Measurements from ENCODE around the gene LSM5. TPM values are rescaled to one million over a fixed set of nuclear protein-coding genes. Genes with fewer than 3 reads are reported as not detected.

LSM5 gene
- total RNA-seq, 1 experiment from 2014 or later = 108 TPM

DNA sequence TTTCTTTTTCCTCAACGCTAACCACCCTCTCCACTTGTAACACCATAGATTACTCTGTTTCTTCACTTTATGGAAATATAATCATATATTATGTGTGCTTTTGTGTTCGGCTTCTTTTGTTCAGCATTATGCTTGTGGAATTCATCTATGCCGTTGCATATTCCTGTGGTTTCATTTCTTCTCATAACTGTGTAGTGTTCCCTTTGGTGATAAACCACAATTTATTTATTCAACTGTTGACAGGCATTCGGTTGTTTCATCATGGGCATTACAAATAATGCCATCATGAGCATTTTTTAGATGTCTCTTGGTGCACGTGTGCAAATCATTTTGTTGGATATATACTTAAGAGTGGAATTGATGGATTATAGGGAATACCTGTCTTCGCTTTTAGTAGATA, 17.2 kb upstream of the LSM5 start:
- no peak overlapping the region for H3K18ac ChIP-seq (ENCODE audit: insufficient read length, low read depth, low read length)
- H3K4ac ChIP-seq (ENCODE audit: low read depth, low read length) = no peak overlapping the region
- H3K79me1 ChIP-seq (ENCODE audit: insufficient read depth, low read depth, low read length, poor library complexity, severe bottlenecking) = peaks cover 7% of the 10 kb centered on the region
- H3K4me1 ChIP-seq (ENCODE audit: insufficient read depth, low read length) = peaks cover 2% of the 10 kb centered on the region; the same call in 1 of the 2 replicates
- Mint-ChIP-seq H3K27ac (no peak overlapping the region), H3K4me3 (no peak overlapping the region), H3K36me3 (ENCODE audit: insufficient read depth in 1 of 3, low read depth in 3 of 3) (peaks cover 25 to 57% (median 43%) of the 10 kb centered on the region in 3 experiments), H3K4me1 (peaks cover 18 to 19% of the 10 kb centered on the region in 2 experiments), H3K9me3 (peaks cover 0 to 24% of the 10 kb centered on the region in 2 experiments; a peak in 3 of 5 replicates), H3K27me3 (ENCODE audit: low read depth) (no peaks in the 10 kb centered on the region)
- TF ChIP-seq, protein P1, sequence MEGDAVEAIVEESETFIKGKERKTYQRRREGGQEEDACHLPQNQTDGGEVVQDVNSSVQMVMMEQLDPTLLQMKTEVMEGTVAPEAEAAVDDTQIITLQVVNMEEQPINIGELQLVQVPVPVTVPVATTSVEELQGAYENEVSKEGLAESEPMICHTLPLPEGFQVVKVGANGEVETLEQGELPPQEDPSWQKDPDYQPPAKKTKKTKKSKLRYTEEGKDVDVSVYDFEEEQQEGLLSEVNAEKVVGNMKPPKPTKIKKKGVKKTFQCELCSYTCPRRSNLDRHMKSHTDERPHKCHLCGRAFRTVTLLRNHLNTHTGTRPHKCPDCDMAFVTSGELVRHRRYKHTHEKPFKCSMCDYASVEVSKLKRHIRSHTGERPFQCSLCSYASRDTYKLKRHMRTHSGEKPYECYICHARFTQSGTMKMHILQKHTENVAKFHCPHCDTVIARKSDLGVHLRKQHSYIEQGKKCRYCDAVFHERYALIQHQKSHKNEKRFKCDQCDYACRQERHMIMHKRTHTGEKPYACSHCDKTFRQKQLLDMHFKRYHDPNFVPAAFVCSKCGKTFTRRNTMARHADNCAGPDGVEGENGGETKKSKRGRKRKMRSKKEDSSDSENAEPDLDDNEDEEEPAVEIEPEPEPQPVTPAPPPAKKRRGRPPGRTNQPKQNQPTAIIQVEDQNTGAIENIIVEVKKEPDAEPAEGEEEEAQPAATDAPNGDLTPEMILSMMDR (conservative IDR thresholded peaks at IDR 0.05) = no peak
- no peaks in the 10 kb centered on the region for H3K9me3 ChIP-seq (ENCODE audit: control insufficient read depth, low read depth, low read length)
- no peaks in the 10 kb centered on the region for H3K23me2 ChIP-seq (ENCODE audit: insufficient read length, low read depth, low read length, poor library complexity, severe bottlenecking)
- no peak overlapping the region for H3K9ac ChIP-seq (ENCODE audit: extremely low read depth, insufficient read length, low read length)
- H4K8ac ChIP-seq (replicated peaks; ENCODE audit: insufficient read length, low read depth, low read length) = no peak overlapping the region
- no peak overlapping the region for H2AFZ ChIP-seq (ENCODE audit: low read length)
- no peak overlapping the region for H3K4me2 ChIP-seq (ENCODE audit: insufficient read depth, insufficient read length, low read length)
- no peak overlapping the region for H3K14ac ChIP-seq (ENCODE audit: insufficient read depth, low read length)
- no peak overlapping the region for H3T11ph ChIP-seq (ENCODE audit: low read length)
- H3K79me2 ChIP-seq (ENCODE audit: insufficient read depth, low read length) = peaks cover 28% of the 10 kb centered on the region; the same call in 1 of the 2 replicates
- DNase-seq = no peak
- no CpG with 5 or more reads among the region's 6 CpGs for WGBS (ENCODE audit: extremely low coverage, insufficient read length, low lambda C conversion rate)
- H2BK20ac ChIP-seq (ENCODE audit: low read depth, low read length, poor library complexity, severe bottlenecking) = no peak overlapping the region
- no peak overlapping the region for H3K27ac ChIP-seq (ENCODE audit: insufficient read length, low read depth, low read length)
- H3K56ac ChIP-seq (ENCODE audit: insufficient read length, low read depth, low read length) = no peak overlapping the region
- no peak overlapping the region for H2AK5ac ChIP-seq (ENCODE audit: insufficient read length, low read length)
- H2BK120ac ChIP-seq (ENCODE audit: low read depth, low read length, poor library complexity, severe bottlenecking) = no peak overlapping the region
- no peak overlapping the region for H2BK5ac ChIP-seq (ENCODE audit: insufficient read length, low read length)
- no peak overlapping the region for H4K91ac ChIP-seq (ENCODE audit: insufficient read length, low read depth, low read length)
- H2BK15ac ChIP-seq (ENCODE audit: low read depth, low read length) = no peak overlapping the region
- H4K20me1 ChIP-seq (ENCODE audit: control insufficient read depth, insufficient read depth, insufficient read length) = no peaks in the 10 kb centered on the region
- H3K23ac ChIP-seq (ENCODE audit: insufficient read length, low read depth, low read length) = no peak overlapping the region
- H4K5ac ChIP-seq (ENCODE audit: insufficient read length, low read depth, low read length) = no peak overlapping the region
- no peak overlapping the region for H2BK12ac ChIP-seq (ENCODE audit: insufficient read length, low read depth, low read length)
- no peaks in the 10 kb centered on the region for H3K27me3 ChIP-seq (ENCODE audit: insufficient read depth, low read length)

Measured in H9 (cell line).